GM21367 (cell line): ENCODE measurements around the gene SULT1A4.
"Not testable (repeated sequence)": the region's sequence is repeated elsewhere in the genome, so short reads cannot be mapped to it uniquely, and the experiment has no call there.

Source experiments
- ATAC-seq: cut with Tn5 transposase; IDR thresholded peaks from one replicate; pipeline ENCODE4 v1.9.1; 2021; ENCODE audit not compliant: unreplicated experiment

Gene SULT1A4

DNA sequence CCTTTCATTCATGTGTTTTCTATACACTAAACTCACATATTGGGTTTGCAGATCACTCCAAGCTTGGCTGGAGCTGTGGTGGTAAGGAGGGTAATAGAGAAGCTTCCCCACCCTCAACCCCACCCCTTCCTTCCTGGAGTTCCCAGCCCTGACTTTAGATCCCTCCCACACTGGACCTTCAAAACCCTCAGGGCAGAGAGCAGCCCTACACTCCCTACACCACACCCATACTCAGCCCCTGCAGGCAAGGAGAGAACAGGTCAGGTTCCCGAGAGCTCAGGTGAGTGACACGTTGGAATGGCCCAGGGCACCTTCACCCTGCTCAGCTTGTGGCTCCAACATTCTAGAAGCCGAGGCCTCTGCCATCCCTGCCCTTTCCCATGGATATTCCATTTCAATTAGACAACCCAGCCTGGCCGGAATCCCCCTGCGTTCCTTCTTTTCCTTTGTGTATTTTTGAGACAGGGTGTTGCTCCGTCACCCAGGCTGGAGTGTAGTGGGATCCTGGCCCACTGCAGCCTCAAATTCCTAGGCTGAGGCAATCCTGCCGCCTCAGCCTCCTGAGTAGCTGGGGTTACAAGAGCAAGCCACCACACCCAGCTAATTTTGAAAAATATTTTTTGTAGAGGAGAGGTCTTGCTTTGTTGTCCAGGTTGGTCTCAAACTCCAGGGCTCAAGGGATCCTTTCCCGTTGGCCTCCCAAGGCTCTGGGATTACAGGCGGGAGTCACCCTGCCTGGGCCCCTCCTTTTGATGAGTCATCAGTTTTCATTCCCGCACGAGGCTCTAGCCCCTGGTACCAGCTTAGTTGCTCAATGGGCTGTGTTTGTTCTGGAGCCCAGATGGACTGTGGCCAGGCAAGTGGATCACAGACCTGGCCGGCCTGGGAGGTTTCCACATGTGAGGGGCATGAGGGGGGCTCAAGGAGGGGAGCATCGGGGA is at the start of gene SULT1A4:
TSS of gene SULT1A4 (plus strand) at position 208 of the 941 bp plus-strand sequence. CDS start 1,473 bp downstream, outside the sequence.
- ATAC-seq = not testable (repeated sequence)

DNA sequence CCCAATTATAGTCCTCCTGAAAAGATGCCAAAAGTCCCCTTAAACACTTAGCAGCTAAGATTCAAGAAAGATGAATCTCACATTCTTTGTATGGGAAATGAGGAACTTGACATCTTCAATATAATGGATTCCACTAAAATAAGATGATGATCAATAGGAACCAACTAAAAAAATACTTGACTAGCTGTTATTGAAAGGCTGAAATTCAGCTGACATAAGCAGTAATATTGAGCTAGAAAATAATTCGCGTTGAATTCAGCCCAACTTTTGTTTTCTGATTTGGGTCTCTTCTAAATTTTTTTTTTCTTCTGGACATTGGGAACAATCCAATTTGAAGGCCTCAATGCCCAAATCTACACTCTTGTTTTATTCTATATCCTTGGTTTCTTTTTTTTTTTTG is 36.1 kb upstream of the SULT1A4 start:
- not testable (repeated sequence) for ATAC-seq

DNA sequence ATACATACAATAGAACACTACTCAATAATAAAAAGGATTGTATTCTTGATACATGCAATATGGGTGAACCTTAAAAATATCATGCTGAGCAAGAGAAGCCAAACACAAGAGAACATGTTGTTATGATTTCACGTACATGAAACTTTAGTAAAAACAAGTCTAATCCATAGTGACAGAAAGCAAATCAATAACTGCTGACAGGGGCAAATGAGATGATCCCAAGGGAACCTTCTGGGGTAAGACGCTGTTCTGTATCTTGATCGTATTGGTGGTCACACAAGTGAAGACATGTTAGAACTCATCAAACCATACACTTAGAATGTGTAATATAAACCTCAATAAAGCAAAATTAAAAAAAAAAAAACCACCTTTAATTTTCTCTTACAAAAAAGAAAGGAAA is 34.3 kb upstream of the SULT1A4 start:
- ATAC-seq = not testable (repeated sequence)

DNA sequence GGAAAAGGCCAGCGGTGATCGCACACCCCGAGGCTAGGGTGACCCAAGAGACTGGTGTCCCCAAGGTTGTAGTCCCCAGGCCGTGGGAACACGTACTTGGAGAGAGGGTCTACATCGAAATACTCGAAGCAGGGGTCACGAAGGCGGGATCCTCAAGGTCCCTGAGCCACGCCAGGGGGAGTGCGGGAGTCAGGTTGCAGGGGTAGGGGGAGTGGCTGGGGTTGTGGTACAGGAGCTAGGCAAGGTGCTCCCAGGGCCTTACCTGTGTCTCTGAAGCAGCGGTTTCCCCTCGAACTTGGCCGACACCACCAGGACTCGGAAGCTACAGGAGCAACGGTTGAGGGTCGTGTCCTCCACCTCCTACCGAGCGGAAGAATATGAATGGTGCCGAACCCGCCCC is 6.0 kb upstream of the SULT1A4 start:
- ATAC-seq = not testable (repeated sequence)

DNA sequence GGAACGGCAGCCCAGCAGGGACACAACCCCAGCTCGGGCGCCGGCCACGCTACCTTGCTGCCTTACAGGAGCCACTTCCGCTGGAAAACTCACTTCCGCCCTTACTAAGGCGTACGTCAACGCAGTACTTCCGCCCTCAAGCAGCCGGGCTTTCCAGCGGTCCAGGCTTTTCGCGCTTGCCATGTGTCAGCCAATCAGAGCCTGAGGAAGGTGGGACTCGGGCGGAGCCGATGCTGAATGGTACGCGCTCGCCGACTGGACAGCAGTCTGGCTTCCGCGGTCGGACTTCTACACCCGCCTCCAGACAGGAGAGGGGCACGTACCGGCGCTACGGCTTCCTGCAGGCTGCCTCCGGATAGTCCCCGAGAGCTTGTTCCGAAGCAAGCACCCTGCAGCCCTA is 5.4 kb upstream of the SULT1A4 start, which contains the start of the genes BOLA2 and SLX1B:
TSS of gene BOLA2 (minus strand) at position 83 of the 400 bp plus-strand sequence. CDS start 98 bp downstream, outside the sequence.
TSS of gene SLX1B (plus strand) at position 265 of the 400 bp plus-strand sequence.
- peak; percentile 75 for ATAC-seq

DNA sequence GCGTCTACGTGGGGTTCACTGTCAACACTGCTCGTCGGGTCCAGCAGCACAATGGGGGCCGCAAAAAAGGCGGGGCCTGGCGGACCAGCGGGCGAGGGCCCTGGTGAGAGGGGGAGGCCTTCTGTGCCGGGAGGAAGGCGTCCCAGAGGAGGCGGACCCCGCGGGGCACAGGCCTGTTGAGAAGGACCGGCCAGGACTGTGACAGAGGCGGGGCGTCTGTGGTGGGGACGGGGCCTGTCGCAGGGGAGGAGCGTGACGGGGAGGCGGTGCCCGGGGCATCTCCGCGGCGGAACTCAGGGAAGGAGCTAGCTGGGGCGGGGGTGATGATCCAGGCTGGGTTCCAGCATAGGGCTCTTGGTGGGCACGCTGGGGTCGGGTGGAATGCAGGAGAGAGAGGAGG is 4.9 kb upstream of the SULT1A4 start:
- ATAC-seq = peak; percentile 41

DNA sequence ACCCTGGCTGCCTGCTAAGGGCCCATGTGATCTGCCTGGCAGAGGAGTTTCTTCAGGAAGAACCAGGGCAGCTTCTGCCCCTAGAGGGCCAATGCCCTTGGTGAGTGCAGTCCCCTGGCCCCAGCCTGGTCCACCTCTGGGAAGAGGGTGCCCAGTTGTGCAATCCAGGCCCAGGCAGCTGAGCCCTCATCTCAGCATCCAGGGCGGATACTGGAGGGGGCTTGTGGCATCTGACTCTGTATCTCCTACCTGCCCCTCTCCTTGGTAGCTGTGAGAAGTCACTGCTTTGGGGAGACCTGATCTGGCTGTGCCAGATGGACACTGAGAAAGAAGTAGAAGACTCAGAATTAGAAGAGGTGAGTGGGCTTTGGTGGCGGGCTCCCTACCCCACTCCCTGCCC is 2.1 kb upstream of the SULT1A4 start:
- not testable (repeated sequence) for ATAC-seq

DNA sequence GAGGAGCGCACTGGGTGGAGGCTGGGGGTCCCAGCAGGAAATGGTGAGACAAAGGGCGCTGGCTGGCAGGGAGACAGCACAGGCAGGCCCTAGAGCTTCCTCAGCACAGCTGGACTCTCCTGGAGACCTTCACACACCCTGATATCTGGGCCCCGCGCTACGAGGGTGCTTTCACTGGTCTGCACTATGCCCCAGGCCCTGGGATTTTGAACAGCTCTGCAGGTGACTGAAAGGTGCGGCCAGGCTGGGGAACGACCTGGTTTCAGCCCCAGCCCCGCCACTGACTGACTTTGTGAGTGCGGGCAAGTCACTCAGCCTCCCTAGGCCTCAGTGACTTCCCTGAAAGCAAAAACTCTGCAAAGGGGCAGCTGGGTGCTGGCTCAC is 926 bp downstream of the SULT1A4 start:
- ATAC-seq = not testable (repeated sequence)

DNA sequence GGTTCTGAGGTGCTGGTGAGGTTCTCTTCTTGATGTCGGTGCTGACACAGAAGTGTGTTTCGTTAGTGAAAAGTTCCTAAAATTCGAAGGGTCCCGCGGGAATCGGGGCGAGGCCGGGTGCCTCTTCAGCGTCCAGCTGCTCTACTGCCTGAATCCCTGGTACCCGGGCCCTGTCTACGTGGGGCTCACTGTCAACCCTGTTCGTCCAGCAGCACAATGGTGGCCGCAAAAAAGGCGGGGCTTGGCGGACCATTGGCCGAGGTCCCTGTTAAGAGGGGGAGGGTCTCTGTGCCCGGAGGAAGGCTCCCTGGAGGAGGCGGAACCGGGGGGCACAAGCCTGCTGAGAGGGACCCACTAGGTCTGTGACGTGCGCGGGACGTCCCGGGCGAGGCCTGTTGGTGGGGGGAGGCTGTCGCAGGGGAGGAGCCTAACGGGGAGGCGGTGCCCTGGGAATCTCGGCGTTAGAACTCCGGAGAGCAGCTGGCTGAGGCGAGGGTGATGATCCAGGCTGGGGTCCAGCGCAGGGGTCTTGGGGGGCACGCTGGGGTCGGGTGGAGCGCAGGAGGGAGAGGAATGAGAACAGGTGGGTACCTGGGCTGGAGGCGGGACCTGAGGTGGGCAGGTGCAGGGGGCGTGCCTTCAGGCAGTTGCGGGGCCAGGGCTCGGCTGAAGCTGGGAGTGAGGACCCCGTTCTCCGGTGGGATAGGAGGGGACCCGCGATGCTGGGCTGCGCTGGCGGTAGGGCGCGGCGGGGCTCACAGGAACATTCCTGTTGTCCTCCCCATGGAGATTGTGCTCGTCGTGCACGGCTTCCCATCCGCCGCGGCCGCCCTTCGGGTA is 6.5 kb downstream of the SULT1A4 start:
- ATAC-seq = not testable (repeated sequence)

DNA sequence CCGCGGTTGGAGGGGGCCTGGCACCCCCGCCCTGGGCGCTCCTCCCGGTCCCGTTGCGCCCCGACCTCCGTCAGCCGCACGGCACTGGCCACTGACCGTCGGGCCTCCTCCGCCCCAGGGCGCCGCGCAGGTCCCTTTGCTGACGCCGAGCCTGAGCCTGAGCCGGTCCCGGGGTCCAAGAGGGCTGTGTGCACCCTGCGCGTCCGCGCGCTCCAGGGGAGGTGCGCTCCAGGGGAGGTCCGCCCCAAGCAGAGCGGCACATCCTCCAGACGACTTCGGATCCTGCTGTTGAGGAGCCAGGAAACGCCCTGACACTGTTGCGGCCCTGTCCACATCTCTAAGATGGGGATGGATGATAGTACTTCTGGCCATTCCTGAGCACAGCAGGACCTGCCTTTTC is 7.2 kb downstream of the SULT1A4 start:
- ATAC-seq = not testable (repeated sequence)

DNA sequence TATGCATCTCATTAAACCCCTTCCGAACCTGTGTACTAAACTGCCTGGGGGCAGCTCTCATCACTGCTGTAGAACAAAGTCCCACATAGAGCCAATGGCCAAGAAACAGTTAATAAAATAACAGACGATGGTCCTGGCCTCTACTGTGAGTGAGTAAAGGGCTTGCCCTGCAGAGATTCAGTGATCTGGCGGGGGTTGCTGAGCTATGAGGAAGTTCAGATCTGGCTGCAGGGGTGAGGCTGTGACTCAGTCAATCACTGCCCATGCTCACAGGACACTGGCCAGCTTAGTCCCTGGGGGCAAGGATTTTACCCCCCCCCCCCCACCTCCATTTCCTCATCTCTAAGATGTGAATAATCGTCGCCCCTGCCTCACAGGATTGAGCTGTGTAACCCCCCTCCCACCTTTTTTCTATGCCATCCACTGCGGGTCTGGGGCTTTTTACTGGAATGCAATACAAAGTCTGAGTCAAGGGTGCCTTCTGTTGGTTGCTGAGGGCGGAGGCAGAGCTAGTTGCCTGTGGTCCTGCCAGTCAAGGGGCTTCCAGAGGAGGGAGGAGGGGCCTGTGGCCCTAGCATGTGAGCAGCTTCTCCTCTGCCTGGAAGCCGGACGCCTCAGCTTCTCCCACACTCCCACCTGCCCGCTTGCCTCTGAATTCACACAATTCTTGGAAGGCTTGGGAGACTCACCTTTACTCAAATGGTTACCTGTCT is 8.1 kb downstream of the SULT1A4 start:
- not testable (repeated sequence) for ATAC-seq

DNA sequence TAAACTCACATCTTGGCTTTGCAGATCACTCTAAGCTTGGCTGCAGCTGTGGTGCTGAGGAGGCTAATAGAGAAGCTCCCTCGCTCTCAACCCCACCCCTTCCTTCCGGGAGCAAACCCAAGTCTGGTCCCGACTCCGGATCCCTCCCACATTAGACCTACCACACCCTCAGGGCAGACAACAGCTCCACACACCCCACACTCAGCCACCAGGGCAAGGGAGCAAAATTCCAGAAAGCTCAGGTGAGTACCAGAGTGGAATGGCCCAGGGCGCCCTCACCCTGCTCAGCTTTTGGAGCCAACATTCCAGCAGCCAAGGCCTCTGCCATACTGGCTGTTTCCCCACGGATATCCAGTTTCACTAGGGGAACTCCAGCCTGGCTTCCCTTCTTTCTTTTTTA is 9.9 kb downstream of the SULT1A4 start:
- not testable (repeated sequence) for ATAC-seq

DNA sequence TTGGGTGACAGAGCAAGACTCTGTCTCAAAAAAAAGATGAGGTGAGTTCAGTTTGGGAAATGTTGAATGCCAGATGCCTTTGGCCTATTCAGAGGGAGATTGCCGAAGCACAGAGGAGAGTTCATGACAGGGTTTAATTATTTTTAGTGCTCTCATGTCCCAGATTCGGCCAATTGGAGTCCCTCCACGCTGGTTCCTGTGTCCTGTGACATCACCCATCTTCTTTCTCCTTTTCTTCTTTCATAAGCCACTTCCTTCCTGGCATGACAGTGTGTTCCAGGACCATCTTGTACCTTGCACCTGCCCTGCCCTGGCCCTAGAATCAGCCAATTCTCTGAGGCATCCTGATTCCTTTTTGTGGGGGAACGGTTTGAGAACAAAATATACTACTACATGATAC is 12.4 kb downstream of the SULT1A4 start:
- ATAC-seq = not testable (repeated sequence)

DNA sequence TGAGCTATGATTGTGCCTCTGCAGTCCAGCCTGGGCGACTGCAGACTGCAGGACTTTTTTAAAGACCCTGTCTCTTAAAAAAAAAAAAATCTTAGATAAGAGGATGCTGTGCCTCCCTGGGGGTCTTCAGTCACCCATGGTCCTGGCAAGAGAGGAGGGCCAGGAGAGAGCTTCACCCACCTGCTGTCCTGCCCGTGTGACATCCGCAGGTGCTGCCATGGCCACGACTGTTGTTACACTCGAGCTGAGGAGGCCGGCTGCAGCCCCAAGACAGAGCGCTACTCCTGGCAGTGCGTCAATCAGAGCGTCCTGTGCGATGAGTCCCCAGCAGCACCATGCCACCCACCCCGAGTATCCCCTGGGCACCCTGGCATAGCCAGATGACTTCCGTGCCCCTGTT is 22.6 kb downstream of the SULT1A4 start:
- not testable (repeated sequence) for ATAC-seq

DNA sequence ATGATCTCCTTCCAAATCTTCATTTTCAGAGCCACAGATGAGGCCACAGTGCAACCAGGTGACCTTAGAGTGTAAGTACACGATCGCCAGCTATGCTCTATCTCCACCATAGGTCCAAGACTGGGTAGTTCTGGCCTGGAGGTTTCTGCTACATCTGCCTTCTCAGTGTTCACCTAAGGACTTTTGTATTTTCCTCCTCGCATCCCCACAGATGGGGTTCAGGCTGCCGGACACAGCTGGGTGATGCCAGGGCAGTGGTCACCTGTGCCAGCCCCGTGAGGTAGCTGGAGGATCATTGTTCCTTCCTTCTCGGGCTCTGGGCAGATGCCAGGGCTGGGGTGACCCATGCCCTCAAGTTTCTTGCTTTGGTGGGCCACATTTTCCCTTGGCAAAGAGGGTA is 46.6 kb downstream of the SULT1A4 start, which contains the start of gene NPIPB12:
TSS of gene NPIPB12 (minus strand) at position 101 of the 400 bp plus-strand sequence.
- ATAC-seq = not testable (repeated sequence)
